Left lobe of liver (tissue), 2 donors: ENCODE data around the gene NDRG4. TPM values are rescaled to one million over a fixed set of nuclear protein-coding genes. Genes with fewer than 3 reads are reported as not detected.

Experiments
- ATAC-seq: fragments of 200-7000 bp; cut with Tn5 transposase; one replicate; pipeline ENCODE4 v1.9.1; 2020; ENCODE audit warnings: mild to moderate bottlenecking, moderate library complexity
- DNase-seq: peaks from one replicate; pipeline ENCODE4 v3.0.0-alpha.2; 2020; ENCODE audit warnings: low spot score
- total RNA-seq: library from RNA; stranded (reverse); gene quantifications from one replicate; pipeline ENCODE4 v1.2.1, GENCODE V29; 2021
- donor health status: DM: no; HTN: no; CAD: no; lungs with moderate emphysema.
- donor health status: DM: no; HTN: yes; CAD: no.

NDRG4 gene
- total RNA-seq, 1 donor from 2014 or later = 2.4 TPM

- ATAC-seq = peak; percentile 50
- no peak for DNase-seq
These were observed 36.3 kb downstream of the NDRG4 start for GRCh38 chr16:58536278-58536677.

GRCh38 chr16:58537124-58537906 is 37.4 kb downstream of the NDRG4 start:
- ATAC-seq = peak; percentile 26

GRCh38 chr16:58541711-58542110 is 41.8 kb downstream of the NDRG4 start:
- DNase-seq (no peak), ATAC-seq (no peak)

More at GRCh38 chr16:58537124-58537906, 37.4 kb downstream of the NDRG4 start:
- no peak for DNase-seq

- ATAC-seq (no peak), DNase-seq (no peak)
These were observed 42.3 kb downstream of the NDRG4 start for GRCh38 chr16:58542291-58542690.

- DNase-seq = peak; percentile 58
- peak; percentile 91 for ATAC-seq
These were observed 43.7 kb downstream of the NDRG4 start for GRCh38 chr16:58543685-58544084.

GRCh38 chr16:58548378-58548777 is 48.4 kb downstream of the NDRG4 start:
- DNase-seq = no peak
- no peak for ATAC-seq

- ATAC-seq (no peak), DNase-seq (no peak)
These were observed 51.6 kb downstream of the NDRG4 start for GRCh38 chr16:58551496-58551895.

GRCh38 chr16:58556678-58557077 is 56.7 kb downstream of the NDRG4 start:
- DNase-seq = no peak
- ATAC-seq = no peak

Other genes with a start within 250 kb of the NDRG4 start
- not detected for gene PRSS54, start 205.1 kb upstream of the NDRG4 start, total RNA-seq
- 1.9 TPM for gene GINS3, start 107.7 kb upstream of the NDRG4 start, total RNA-seq
- 13.5 TPM for gene SETD6, start 15.4 kb downstream of the NDRG4 start, total RNA-seq
- 63.6 TPM for gene CNOT1, start 129.7 kb downstream of the NDRG4 start, total RNA-seq
- gene SLC38A7, start 184.6 kb downstream of the NDRG4 start, total RNA-seq = 15.0 TPM
- 187 TPM for gene GOT2, start 234.2 kb downstream of the NDRG4 start, total RNA-seq